Omental fat pad (tissue), 4 donors: ENCODE results near the gene STPG3. TPM values are rescaled to one million over a fixed set of nuclear protein-coding genes. Genes with fewer than 3 reads are reported as not detected.

Experiments used
- ATAC-seq: fragments of 150-250 bp; one replicate; pipeline ENCODE4 v1.9.1; 2016; ENCODE audit warnings: mild to moderate bottlenecking, moderate library complexity; ENCODE audit not compliant: low FRiP score
- DNase-seq: peaks from one replicate; pipeline ENCODE4 v3.0.0-alpha.2; 2019; ENCODE audit warnings: low spot score
- total RNA-seq, 4 donors: library from RNA; depleted of rRNA; stranded (reverse); fragments of >200 nt; gene quantifications; one replicate each; pipeline ENCODE4 v1.1.0, GENCODE V29; 2016
- TF ChIP-seq, protein P1 (sequence below), 3 donors: fragments of 450-650 bp; IDR thresholded peaks; one replicate each; pipeline ENCODE4 v1.5.1; 2016 to 2017; ENCODE audit warnings: antibody characterized with exemption in 3 of 3, mild to moderate bottlenecking in 3 of 3, moderate library complexity in 2 of 3

The STPG3 gene
- total RNA-seq, 4 donors from 2014 or later = 0.56 TPM; not detected in 3

DNA sequence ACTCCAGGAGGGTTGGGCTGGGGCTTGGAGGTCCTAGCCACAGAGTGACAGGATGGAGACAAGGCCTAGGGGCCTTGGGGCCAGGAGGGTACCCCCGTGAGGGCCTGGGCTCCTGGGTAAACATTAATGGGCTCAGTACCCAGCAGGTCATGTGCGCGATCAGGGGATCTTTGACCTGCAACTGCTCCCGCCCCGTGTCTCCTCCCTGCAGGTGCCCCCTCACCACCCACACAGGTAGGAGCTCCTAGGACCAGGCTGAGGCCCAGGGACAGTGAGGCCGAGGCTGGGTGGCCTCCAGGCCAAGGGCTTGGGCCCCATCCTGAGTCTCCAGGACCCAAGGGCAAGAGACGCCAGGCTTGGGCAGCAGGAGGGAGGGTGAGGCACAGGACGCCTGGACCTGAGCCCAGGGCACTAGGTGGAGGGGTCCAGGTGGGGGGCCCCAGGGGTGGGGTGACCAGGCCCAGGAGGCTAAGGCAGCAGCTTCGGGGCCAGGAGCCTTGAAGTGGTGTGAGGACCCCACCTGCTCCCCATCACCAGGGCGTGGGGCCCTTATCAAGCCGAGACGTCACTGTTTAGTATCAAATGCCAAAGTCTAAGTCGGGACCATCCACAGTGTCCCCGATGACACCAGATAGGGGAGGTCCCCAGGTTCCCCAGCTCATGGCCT lies 20.2 kb upstream of the STPG3 start, which contains the start of gene SLC34A3:
Gene SLC34A3 (plus strand): TSS at position 197 of the 667 bp plus-strand sequence. CDS start 802 bp downstream, outside the sequence.
- ATAC-seq (no peak), DNase-seq (no peak)
- TF ChIP-seq, protein P1, sequence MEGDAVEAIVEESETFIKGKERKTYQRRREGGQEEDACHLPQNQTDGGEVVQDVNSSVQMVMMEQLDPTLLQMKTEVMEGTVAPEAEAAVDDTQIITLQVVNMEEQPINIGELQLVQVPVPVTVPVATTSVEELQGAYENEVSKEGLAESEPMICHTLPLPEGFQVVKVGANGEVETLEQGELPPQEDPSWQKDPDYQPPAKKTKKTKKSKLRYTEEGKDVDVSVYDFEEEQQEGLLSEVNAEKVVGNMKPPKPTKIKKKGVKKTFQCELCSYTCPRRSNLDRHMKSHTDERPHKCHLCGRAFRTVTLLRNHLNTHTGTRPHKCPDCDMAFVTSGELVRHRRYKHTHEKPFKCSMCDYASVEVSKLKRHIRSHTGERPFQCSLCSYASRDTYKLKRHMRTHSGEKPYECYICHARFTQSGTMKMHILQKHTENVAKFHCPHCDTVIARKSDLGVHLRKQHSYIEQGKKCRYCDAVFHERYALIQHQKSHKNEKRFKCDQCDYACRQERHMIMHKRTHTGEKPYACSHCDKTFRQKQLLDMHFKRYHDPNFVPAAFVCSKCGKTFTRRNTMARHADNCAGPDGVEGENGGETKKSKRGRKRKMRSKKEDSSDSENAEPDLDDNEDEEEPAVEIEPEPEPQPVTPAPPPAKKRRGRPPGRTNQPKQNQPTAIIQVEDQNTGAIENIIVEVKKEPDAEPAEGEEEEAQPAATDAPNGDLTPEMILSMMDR (IDR thresholded peaks at IDR 0.05) = no peak

DNA sequence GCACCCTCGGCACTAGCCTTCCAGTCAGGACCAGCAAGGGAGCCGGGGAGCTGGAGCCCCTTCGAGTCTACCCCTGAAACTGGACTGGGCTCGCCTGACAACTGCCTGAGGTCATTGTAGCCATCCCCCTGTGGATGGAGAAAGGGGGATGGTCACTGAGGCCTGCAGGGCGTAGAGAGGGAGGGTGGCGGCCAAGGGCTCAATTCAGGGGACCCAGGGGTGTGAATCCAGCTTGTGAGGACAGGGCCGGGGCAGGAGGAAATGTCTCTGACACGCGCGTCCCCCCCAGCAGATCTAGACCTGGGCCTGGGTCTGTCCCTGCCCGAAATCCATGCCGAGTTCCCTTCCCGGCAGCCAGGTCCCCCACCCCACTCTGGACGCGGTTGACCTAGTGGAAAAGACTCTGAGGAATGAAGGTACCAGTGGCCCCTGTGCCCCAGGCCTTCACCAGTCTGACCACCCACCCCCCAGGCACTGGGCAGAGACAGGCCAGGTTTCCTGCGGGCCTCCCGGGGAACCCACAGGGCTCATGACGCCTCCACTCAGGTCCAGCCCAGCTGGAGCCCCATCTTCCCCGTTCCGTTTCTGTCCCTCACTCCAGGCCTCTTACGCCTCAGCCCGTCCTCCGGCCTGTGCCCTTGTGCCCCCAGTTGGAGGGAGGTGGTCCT lies 19.6 kb upstream of the STPG3 start:
- TF ChIP-seq, protein P1 (IDR thresholded peaks at IDR 0.05) = no peak
- no peak for ATAC-seq
- no peak for DNase-seq

DNA sequence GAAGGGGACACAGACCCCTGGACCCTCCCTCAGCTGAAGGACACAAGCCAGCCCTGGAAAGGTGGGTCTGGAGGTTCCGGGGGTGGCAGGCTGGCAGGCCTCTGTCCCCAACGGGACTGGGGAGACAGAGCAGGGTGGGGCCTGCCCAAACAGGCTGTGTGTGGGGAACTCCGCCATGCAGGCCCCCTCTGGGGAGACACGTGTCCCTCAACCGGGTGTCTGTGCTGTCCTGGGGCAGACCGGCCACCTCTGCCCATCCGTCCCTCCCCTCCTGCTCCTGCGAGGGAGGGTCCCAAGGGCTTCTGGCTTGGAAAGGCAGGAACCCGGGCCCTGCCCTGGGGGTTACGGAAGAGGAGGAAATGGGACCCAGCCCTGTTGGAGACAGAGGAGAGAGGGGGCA lies 19.0 kb upstream of the STPG3 start:
- DNase-seq (no peak), ATAC-seq (no peak)
- TF ChIP-seq, protein P1 (IDR thresholded peaks at IDR 0.05) = no peak

DNA sequence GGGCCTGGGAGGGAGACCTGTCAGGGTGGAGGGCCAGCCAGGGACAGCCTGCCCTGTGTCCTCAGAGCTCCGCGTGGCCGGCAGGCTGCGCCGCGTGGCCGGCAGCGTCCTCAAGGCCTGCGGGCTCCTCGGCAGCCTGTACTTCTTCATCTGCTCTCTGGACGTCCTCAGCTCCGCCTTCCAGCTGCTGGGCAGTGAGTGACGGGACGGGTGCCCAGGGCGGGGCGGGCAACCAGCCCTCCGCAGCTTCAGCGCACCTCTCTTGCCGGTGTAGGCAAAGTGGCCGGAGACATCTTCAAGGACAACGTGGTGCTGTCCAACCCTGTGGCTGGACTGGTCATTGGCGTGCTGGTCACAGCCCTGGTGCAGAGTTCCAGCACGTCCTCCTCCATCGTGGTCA lies 18.6 kb upstream of the STPG3 start:
- TF ChIP-seq, protein P1 (IDR thresholded peaks at IDR 0.05) = no peak
- ATAC-seq = no peak

DNA sequence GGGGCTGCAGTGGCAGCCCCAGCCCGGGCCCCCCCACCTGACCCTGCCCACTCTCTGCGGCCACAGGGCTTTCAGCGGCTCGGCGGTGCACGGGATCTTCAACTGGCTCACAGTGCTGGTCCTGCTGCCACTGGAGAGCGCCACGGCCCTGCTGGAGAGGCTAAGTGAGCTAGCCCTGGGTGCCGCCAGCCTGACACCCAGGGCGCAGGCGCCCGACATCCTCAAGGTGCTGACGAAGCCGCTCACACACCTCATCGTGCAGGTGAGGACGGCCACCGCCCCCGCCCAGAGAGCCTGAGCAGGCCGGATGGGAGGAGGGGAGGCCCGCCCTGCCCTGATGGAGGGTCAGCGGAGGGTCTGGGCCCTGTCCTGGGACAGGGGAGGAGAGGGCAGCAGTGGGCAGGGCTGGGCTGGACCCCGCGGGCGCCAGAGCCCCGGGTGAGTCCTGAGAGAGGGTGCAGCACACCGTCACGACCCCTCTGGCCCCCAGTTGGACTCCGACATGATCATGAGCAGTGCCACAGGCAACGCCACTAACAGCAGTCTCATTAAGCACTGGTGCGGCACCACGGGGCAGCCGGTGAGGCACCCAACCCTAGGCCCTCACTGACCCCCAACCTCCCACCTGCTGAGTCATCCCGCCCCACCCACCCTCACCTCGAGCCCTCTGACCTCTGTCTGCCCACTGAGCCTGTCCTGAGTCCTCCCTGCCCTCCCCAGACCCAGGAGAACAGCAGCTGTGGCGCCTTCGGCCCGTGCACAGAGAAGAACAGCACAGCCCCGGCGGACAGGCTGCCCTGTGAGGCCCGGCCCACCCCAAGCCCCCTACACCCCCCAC lies 17.7 kb upstream of the STPG3 start:
- no peak for DNase-seq
- ATAC-seq = no peak
- TF ChIP-seq, protein P1 (IDR thresholded peaks at IDR 0.05) = no peak

More for the DNA sequence above, 18.6 kb upstream of the STPG3 start:
- no peak for DNase-seq

- TF ChIP-seq, protein P1 (IDR thresholded peaks at IDR 0.05) = no peak
- ATAC-seq (no peak), DNase-seq (no peak)
These were observed 16.9 kb upstream of the STPG3 start for GRCh38 chr9:137234055-137234697.
